NCI-H460 (cell line): ENCODE results near the gene GLB1L2. TPM values are rescaled to one million over a fixed set of nuclear protein-coding genes. Genes with fewer than 3 reads are reported as not detected.
A peak's percentile ranks its signal among the peaks of the same experiment; 100 is the strongest.

ENCODE experiments used
- DNase-seq: peaks from one replicate; pipeline ENCODE4 v3.0.0-alpha.2; 2016; ENCODE audit warnings: low read depth; ENCODE audit errors: extremely low read depth
- total RNA-seq: library from RNA; depleted of rRNA; stranded (reverse); fragments of >200 nt; shearing (Covaris generic); gene quantifications from 2 replicates; pipeline ENCODE4 v1.2.3, GENCODE V29; 2014

GLB1L2 gene
- total RNA-seq, 1 experiment from 2014 or later, result 8.9 TPM

DNA sequence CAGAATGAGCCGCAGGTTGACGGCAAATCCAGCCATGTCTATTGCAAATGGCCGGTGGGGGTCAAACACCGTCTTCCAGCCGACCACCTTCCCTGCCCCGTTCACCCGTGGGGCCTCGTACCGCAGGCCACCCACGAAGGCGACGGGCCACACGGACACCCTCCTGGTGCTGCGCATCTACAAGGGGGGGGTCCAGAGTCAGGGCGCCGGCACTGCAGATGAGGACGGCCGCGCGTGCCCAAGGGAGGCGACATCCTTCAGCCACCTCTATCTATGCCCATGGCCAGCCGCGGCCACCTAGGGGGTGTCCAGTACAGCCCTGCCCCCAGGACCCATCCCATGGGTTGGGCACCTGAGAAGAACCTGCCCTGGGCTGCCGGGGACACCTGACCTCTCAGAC, 51.0 kb downstream of the GLB1L2 start:
- DNase-seq, result no peak

DNA sequence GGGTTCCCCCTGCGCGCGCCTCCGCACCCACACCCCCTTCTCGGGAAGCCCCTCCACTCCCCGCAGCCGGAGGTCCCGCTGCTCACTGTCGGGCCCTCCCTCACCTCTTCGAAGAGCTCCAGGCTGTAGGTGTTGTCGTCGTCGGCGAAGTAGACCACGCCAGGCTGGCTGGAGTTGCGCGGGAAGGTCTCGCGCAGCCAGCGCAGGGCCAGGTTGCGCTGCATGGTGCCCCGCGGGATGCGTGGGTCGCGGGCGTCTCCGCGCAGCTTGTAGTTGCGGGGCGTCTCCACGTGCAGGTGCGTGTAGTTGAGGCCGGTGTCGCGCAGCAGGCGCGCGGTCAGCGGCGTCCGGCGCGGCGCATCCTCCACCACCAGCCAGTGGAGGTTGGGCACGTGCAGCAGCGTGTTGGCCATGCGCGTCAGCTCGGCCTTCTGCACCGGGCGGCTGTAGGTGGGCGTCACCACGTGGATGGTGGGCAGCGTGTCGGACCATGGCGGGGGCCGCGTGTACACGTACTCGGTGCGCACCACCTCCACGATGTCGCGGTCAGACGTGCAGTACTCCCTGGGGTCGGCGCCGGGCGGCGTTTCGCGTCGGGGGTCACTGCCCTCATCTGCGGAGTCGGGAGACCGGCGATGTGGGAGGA, 51.9 kb downstream of the GLB1L2 start:
- no peak for DNase-seq

DNA sequence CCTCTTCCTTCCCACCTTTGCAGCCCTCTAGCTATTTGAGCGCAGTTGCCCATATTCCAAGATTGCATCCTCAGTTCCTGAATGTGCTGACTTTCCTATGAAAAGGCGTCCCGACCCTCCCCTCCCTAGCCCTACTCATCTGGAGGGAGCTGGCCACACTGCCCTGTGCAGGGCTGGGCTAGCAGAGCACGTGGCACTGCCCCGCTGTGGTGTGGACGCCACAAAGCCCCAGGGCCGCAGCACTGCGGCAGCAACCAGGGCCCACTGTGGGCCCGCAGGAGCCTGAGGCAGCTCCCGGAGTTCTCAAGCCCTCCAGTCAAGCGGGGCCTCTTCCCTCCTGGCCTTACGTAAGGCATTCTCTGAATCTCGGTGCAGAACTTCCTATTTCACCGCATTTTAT, 52.6 kb downstream of the GLB1L2 start:
- DNase-seq, result no peak

DNA sequence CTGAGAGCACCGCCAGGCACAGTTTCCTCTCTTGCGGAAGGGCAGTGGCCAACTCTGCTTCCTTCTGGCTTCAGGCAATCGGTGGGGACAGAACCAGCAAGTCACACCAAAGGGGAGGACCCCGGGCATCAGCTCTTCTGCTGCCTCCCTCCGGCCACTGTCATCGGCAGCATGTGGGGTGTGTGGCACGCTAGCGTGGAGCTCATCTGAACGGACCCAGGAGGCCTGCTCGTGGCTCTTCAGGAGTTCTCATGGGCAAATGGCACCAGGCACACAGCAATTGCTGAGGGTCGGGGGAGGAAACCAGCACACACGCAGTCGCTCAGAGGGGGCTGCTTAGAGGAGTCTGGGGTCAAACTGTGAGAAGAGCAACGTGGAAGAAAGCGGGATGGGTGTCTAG, 53.4 kb downstream of the GLB1L2 start:
- no peak for DNase-seq

DNA sequence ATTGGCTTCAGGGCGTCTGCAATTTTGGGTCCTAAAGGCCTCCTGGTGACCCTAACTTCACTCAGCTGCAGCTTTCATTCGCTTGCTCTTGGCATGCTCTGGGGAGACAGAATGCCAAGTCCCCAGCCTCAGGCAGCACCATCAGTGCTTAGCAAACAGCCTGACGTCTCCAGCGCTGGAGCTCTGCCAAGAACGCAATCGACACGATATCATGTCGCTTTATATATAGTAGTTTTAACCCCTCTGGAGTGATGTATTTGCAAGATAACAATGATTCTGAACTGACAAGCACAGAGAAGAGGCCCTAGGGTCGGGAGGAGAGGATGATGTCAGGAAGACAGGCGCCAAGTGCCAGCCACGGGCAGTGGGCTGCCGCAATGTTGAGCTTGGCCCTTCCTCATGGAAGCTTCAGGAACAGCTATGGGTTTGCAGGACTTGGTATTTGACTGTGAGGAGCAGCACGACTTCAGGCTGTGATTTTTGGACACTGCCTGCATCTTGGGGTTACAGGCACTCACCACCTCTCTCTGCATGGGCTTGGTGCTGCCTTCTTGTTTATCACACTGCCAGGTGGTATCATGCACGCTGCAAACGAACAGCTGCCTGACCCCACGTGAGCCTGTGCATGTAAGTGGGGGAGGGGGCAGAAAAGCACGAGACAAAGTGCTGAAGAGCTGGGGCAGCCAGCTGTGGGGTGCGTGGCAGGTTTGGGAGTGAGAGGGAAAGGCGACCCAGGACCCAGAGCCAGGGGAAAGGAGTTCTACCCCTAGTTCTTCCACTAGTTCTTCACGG, 54.2 kb downstream of the GLB1L2 start:
- DNase-seq, result no peak

DNA sequence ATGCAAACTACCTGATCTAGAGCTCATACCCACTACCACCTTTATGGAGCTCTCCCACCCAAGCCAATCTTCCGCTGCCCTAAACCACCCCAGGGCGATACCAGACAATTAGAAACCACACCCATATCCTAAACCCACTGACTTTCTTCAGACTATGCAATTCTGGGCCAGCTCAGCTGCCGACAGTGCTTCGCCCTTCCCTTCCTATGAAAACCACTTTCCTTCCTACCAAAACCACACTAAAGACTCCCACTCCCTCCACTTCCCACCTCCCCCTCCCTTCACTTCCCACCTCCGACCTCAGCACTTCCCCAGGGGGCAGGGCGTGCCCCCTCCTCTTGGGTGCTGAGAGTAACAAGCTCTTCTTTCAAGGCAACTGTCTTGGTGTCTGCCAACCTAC, 55.2 kb downstream of the GLB1L2 start:
- DNase-seq, result no peak

DNA sequence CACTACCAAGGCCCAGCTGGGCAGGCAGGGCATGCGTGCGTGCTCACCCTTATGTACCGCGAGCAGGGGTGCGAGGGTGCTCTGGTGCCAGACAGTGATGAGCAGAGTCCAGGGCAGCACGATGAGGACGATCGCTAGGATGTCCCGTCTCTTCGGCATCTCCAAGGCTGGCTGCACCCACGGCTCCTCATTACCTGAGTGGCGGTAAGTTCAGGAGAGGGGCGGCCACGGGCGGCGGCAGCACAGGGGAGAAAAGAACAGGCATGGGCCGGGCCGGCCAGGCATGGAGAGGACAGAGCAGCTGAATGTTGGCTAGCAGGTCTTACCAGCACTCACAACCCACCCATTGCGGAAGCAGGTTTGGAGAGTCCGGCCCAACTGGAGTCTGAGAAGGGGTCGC, 55.7 kb downstream of the GLB1L2 start:
- DNase-seq, result no peak

DNA sequence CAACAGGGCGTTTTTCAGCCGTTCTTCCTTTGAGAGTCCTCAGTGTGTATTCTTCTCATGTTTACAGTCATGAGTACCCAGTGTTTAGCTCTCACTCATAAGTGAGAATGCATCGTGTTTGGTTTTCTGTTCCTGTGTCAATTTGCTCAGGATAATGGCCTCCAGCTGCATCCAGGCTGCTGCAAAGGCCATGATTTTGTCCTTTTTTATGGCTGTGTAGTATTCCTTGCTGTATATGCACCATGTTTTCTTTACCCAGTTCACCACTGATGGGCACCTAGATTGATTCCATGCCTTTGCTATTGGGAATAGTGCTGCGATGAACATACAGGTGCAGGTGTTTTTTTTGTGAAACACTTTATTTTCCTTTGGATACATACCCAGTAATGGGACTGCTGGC, 56.8 kb downstream of the GLB1L2 start:
- no peak for DNase-seq

DNA sequence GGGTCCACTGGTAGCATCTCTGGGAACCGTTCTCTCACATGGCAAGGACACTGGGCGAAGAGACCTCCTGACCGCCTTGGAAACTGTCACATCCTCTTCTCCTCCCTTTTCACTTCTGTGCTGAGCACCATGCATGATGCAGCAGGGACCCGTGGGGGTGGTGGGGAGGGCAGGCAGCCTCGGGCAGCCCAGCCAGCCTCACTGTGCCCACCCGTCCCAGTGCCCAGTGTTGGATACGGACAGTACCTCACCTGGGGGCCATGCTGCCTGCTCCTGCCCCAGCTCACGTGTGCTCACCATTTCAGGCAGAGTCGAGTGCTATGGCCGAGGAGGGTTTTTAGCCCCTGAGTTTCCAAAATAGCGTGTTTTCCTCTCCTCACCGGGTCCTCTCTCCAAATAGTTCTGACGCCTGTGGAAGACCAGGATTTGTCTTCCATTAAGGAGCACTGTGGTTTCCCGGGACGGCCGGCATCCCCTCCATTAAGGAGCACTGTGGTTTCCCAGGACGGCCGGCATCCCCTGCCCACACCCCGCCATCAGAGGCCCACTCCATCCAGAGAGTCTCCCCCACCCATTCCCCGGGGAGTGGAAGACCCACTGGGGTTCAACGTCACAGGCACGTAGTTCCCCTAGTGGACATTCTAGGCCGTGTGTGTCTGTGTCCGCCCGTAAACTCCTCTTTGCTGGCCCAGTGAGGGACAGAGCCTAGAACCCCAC, 57.8 kb downstream of the GLB1L2 start:
- DNase-seq, result no peak

DNA sequence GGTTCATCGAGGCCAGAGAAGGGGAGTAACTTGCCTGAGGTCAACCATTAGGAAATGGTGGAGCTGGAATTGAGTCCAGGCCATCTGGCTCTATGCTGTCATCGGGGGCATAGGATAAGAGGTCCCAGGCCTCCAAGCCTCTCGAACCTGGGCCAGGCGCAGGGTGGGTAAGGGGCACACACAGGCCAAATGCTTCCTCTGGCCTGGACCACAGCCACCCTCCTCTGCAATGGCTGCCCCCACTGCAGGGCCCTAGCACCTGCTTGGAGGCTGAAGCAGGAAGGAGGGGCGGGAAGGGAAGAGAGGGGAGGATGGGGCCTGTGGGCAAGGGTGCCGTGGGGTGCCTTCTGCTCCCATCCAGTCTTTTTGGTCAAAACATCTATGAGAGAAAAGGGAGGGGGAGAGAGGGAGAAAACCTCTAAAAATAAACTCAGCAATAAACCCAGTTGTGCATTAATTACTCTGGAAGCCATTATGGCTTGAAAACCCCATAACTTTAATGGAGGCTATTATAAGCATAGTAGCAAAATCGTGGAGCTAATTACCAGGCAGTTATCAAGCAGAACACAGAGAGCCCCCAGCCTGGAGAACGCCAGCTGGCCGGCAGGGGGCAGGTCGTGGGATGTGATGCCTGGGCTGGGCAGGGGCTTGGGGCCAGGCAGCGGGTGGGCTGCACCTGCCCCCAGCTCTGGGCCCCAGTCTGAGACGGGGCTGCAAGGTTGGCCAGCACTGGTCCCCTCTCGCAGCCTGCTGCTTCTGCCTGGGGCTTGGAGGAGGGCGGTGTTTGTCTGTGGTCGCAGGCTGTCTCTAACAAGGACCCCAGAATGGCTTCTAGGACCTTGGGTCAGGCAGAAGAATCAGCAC, 59.1 kb downstream of the GLB1L2 start:
- DNase-seq, result no peak

DNA sequence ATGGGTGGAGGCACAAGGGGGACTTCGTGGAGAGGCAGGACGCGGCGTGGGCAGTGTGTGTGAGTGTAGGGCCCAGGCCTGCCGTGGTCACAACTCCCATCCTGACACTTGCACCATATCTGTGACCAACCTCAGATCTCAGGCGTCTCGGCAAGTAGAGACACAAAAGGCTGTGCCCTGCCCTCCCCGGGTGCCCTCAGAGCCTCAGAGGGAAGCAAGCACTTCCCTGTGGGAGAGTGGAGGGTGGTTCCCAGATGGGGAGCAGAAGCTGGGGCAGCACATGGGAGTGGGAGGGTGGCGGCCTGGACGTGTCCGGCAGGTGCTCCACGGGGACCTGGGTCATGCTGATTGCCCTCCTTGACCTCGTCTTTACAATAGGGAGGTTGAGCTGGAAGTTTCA, 59.9 kb downstream of the GLB1L2 start:
- no peak for DNase-seq

DNA sequence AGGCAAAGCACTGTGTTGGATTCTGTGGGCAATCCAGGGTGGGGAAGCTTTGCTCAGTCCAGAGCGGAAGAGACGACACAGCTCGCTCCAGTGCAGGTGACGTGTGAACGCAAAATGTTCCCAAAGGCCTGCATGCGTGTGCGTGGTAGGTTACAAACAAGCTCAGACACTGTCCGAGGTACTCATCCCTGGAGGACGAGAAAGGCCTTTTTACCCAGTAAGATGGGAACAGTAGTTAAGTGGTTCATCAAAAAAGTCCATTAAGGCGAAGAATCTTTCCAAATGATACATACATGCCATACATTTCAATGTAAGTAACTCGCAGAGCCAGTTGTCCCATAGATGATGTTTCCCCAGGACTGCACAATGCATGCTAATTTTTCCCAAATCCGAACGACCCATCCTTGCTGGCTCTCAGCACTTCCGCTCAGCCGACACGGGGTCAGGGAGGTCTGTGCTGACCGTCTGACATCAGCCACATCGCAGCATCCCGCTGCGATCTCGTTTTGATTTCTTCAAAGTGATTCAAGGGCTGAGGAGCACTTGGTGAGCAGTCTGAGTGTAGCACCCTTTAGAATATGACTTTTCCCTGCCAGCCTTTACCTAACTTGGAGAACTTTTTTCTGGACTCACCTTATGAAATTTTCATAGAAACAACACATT, 61.3 kb downstream of the GLB1L2 start:
- no peak for DNase-seq

DNA sequence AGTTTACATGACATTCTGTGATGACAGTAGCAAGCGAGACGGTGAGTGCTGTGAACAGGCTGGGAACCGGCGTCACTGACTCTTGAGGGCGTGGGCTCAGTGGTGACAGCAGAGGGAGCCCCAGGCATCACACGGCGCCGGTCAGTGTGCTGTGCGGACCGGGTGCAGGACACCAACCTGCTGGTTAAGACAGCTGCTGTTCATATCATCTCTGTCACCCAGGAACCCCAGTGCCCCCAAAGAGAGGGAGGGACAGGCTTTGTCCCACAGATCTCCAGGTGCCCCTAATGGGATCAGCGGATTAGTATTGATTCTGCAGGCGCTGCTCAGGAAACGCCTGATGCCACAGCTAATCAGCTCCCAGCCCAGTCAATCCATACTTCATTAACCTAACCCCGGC, 61.9 kb downstream of the GLB1L2 start:
- DNase-seq, result peak; percentile 17

DNA sequence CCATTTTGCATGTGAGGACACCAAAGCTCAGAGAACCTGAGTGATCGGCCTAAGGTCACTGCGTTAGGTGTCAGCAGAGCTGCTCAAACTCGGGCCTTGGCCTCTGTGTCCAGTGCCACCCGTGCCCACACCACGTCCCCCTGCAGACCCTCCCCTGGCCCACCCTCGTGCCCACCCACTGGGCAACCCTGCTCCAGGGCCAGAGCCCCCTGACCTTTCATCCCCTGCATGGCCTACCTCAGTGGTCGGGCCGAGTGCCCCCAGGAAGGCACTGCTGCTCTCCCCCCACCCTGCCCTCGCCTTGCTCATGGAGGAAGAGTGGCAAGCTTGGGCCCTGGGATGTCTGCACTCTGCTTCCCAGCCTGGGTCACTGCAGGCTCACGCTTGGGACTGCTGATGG, 62.5 kb downstream of the GLB1L2 start:
- no peak for DNase-seq

DNA sequence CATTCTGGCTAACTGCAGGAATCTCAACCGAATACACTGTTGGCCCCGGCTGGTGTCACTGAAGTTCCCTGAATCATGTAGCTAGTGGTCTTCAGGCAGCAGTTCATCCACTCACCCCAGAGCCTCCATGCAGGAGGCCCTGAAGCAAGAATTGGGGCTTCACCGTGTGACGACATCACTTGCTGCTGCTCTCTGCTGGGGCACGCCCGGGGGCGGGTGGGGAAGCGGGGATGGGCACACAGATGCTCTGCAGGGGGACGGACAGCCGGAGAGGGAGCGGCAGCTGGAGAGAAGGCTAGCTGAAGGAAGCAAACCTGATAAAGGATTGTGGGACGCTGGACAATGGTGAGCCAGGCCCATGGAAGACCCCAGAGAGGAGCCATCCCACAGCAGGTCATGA, 63.2 kb downstream of the GLB1L2 start:
- no peak for DNase-seq

DNA sequence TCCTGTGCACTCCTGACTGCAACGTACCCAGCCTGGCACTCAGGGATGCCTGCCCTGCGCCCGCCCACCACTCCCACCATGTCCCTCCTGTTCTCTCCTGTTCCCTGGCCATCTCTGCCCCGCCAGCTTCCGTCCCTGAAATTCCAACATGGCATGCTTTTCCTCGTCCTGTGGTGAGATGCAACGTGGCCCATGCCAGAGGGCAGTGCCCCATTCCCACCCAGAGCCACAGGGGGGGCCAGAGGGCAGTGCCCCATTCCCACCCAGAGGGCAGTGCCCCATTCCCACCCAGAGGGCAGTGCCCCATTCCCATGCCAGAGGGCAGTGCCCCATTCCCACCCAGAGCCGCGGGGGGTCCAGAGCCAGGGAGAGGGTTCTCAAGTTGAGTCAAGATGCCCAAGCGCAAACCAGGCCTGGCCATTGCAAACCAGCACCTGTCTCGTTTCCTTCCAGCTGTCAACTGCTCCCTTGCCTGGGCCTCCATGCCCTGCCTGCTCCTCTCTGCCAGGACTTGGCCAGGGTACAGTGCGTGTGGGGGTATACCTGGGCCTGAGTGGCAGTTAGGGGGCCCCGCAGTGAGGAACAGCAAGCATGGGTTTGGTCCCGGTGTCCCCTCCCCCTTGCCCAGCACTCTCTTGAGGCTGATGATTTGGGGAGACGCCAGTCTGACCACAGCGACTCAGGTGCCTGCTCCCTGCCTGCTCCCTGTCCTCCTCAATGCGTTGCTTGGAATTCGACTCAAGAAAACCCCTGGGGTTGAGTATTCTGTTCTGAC, 65.7 kb downstream of the GLB1L2 start:
- DNase-seq, result no peak

DNA sequence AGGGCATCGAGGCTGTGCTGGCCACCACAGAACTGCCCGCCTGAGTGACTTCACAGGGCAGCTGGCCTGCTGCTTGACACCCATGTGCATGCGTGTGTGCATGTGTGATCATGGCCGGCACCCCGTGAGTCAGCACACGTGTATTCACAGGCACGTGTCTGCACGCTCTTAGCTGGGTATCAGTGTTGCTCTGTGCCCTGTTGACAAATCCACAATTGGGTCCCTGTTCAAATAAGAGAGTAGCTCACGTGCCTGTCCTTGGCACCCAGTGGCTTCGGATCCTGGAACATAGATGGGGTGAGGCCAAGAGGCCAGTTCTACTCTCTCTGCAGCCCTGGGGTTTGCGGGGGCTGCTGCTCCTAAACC, 66.3 kb downstream of the GLB1L2 start:
- no peak for DNase-seq

DNA sequence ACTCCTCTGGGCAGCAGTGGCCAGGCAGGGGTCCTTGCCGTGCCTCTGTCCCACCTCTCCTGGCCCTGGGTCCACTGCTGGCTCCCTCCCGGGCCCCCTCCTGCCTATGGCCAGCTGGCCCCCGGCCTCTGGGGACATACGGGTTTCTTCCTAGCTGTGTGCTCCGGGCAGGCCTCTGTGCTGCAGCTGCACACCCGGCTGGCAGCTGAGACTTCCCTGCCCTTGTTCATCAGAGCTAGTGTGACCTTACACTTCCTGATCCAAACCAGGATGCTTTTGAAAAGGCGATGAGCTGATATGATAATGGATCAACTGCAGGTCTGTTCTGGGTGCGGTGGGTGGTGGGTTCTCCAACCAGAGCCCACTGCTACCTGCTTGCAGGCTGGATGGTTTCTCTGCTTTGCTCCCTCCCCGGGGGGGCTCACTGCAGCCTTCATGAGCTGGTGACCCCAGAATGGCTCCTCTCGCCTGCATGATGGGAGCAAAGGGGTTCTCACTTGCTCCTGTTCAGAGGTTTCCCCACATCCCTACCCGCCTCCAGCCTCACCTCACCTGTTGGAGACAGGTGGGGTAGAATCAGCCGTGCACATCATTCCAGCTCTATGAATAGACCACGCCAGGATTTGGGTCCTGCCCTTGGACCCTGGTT, 67.0 kb downstream of the GLB1L2 start:
- DNase-seq, result no peak

DNA sequence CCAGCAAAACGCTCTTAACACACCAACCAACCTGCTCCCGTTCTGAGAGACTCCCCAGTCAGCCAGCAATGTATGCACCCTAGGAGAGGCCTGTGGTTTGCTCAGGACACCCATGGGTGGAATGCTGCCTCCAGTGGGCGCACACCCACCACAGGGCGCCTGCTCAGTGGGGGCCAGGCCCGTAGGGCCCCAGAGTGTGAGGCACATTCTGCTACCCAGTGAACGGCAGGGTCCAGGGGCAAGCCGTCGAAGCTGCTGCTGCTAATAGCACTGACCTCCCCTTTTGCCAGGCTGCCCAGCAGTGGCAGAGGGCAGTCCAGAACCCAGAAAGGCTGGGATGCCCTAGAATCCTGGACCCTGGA, 67.5 kb downstream of the GLB1L2 start:
- DNase-seq, result no peak
